NCI-H526 (cell line): ENCODE results near the gene CSTF3.

Experiments
- DNase-seq, 2 experiments: peaks; one replicate each; lab custom pipeline; 2025; lab: John Stamatoyannopoulos, UW

The CSTF3 gene

DNA sequence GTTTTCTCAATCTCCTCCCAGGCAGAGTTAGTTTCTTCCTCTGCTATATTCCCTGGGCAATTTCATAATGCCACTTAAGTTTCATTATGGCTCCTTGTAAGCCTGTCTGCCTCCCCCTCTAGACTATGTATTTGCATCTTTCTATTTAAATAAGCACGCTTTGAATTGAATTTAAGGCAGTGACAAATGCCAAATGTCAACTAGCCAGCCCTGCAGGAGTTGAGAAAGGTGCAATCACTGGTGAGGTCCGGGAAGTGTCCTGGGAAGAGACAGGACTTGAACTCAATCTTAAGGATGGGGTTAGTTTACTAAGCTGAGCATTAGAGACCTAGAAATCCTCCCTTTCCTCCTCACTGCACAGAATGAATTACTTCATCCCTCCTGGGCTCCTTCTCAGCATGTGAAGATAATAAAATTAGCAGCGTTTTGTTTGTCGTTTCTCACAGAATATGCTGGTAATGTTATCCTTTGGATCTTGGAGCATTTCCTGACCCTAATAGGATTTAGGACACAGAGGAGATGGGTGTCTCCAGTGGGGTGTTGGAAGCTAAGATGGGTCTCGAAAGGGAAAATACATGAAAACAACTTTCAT, 120.3 kb downstream of the CSTF3 start:
- DNase-seq, result peak; percentile 33 to 42

DNA sequence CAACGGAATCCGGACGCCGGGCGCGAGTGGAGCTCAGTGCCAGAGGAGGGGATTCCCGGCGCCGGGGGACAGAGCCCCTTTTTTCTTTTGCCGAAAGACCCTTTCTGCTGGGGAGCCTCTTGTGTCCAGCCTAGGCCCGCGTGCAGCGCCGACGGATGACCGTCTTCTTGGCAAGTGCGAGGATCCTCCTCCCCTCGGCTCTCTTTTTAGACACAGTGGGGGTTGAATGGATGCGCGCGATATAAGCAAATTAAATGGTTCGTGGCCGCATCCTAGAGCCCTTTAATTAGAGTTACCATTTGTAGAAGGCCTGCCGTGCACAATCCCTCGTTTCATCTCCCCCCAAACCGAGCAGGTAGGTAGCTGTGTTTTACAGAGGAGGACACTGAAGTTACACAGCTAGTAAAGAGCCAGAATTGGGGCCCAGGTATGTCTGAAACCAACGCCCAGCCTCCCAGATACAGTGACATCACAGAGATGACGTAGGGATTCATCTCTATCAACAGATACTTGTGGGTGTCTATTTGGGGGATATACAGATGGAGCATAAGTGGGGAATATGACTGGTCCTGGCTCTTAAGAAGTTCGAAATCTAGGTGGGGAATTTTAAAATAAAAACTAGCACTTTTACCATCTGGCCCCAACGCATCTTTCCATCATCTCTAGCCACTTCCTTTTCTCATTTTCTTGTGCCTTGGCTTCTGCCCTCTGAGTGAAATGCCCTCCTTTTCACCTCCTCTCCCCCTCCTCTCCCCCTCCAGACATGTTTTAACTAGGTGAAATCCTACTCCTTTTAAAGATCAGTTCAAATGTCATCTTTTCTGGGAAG, 121.0 kb downstream of the CSTF3 start:
- peak; percentile 84 to 85 for DNase-seq

DNA sequence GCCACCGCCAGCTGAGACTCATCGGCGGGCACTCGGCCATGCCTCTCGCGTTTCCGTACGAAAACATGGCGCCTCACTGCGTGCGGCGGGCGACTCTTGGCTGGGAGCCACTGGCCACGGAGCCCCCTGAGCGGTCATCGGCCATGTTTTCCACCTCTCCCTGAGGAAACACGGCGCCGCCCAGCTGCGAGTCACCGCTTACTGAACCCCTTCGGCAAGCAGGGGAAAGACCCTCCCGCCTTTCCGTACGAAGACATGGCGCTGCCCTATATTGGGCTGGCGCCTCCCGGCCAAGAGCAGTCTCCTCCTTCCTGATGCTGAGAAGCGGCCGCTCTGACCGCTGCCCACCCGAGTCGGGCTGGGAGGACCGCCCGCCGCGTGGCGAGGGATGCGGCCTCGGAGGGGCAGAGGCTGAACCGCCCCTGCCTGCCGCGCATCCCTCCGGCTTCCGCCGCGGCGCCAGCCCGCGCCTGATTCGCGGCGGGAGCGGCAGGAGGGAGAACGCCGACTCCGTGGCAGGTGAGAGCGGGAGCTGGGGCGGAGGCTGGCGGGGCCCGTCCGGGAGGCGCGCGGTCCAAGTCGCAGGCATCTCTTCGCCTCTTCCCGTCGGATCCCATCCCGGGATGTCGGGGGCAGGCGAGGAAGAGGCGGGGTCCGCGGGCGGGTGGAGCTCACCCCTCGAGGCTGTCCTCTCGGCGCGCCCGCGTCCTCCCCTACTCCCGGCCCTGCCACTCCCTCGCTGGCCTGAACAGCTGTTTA, 121.8 kb downstream of the CSTF3 start, which contains the start of gene TCP11L1:
TSS of gene TCP11L1 (plus strand) at position 299 of the 759 bp plus-strand sequence. CDS start 4,202 bp downstream, outside the sequence.
- DNase-seq, result peak; percentile 92 to 98

DNA sequence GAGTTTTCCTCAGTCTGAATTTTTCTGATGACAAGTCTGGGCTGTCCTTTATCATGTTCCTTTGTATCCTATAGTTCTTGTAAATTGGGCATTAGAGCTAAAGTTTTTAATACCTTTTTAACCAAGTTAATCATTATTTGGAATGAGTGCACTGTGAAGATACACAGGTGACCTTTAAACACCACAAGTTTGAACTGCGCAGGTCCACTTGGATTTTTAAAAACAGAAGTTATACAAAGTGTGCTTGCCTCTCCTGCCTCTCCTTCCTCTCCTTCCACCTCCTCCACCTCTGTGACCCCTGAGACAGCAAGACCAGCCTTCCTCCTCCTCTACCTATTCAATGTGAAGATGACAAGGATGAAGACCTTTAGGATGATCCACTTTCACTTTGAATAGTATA, 126.3 kb downstream of the CSTF3 start:
- DNase-seq, result no peak
